NCI-H128 (cell line): Measurements from ENCODE around the gene CACYBP.
A peak's percentile ranks its signal among the peaks of the same experiment; 100 is the strongest.

Experiments
- DNase-seq: peaks from one replicate; lab custom pipeline; 2025; ENCODE audit not compliant: unreplicated experiment; lab: John Stamatoyannopoulos, UW

The CACYBP gene

DNA sequence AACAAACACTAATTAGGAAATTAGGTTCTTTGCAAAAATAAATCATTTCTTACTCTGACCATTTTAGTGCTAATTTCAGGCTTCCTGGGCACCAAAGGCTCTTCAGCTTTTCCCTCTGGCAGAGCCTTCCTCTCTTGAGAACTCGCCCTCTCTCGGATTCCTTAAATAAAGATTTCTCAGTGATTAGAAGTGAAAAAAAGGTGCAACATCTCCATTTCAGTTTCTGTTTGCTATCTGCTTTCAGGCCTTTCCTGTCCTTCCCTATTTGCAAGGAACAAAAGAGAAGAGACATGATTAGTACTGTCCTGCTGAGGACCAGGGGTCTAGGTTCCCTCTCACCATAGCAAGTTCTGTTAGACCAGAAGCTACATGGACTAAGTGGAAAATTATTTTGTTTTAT lies 27.8 kb upstream of the CACYBP start:
- DNase-seq = no peak

DNA sequence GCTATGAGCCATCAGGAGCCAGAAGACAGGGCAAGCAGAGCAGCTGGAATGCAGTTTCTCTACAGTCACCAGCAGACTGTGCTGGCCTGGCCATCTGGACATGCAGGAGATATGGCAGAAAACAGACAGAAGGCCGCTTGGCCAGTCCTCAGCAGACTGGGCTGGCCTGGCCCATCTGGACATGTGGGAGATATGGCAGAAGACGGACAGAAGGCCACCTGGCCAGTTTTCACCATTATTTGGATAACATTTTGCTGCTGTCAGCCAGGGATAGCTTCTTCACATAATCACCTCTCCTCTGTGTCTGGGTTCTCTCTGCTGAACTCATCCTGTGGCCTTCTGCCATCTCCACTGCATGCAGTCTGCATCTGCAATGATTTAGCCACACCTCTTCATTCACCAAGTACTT lies 25.0 kb upstream of the CACYBP start:
- no peak for DNase-seq

DNA sequence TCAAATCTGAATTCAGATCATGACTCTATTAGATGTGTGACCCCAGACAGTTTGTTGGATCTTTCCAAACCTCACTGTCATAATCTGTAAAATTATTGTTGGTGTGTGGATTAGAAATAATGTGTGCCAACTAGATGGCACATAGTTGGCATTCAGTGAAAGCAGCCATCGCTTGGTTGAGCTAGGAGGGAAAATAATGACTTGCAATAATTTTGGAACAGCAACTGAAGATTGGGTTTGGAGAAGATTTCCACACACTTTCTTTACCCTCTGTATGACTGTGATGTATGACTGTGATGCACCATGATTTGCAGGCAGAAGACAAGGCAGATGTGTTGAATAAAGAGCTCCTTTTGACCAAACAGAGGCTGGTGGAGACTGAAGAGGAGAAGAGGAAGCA lies 24.0 kb upstream of the CACYBP start:
- DNase-seq = no peak

DNA sequence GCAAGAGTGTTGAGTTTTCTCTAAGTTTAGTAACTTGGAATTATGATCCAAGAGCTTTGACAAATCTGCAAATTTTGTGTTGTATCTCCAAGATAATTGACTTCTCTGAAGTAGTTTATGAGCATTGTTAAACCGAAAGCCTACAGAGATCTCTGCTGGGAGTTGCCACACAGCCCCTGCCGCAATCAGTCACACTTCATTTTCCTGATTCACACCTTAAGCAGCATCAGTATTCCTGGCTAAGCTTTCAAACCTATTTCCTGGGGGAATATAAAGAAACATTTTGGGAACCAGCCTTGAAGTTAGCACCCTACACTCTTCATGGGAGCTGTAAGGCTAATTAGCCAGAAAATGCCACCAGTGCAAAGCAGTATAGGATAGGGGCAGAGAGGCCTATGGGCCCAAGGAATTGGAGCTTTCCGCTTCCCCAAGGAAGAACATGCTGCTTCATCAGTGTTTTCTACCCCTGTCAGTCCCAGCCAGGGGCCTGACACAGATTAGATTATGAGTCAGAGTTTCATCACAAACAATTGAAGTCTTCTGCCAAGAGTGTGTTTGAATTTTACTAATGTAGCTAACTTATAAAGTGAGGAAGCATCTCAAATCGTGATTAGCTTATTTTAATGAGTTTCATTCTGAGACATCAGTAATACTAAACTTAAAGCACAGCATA lies 23.2 kb upstream of the CACYBP start:
- DNase-seq = no peak

DNA sequence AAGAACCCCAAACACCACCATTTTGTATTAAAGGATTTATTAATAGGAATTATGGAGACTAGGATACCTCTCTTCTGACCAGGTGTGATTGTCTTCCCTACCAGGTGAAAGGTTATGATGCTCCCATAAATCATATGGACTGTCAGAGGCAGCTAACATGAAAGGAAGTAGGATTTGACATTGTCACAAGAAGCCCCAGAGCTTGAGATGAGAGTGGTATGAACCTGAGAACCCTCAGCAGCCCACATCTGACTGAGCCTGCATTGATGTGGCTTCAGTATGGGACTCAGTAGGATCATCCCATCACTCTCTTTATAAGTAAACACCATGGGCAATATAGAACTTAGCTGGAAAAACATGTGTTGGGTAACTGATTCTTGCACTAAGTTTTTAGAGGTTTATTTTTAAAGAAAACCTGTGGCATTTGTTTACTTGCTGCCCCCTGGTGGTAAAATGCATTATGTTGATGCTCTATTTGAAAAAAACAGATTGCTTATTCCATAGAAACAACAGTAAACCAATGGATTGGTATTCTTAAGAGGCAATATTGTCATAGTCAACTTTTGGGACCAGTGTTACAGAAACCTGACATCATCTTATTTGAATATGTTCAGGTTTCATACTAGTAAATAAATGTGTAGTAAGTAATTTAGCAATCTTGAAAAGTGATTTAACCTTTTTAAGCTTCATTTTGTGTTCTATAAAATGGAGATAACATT lies 16.6 kb upstream of the CACYBP start:
- DNase-seq = no peak

DNA sequence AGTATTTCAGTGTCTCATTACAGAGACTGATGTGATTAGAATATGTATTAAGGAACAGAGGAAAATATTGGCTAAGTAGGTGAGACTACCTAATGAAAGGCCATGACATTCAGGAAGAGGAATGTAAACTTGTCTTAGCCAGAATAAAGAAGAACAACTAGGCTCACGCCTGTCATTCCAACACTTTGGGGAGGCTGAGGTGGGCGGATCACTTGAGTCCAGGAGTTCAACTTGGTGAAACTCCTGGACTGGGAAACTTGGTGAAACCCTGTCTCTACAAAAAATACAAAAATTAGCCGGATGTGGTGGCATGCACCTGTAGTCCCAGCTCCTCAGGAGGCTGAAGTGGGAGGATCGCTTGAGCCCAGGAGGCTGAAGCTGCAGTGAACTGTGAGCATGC lies 14.8 kb upstream of the CACYBP start:
- DNase-seq = no peak

DNA sequence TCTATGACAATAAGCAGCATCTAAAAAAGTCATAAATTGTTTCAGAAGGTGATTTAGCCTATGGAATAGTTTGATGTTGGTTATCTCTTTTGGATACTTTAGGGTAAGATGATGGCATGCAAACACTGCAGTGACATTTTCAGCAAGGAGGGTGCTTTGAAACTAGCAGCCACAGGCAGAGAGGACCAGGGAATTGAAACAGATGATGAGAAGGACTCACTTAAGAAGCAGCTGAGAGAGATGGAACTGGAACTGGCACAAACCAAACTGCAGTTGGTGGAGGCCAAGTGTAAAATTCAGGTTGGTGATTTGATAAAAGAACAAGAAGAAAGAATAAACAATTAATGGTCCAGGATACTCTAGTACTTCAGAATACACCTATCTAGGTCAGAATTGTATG lies 11.2 kb upstream of the CACYBP start:
- DNase-seq = no peak

DNA sequence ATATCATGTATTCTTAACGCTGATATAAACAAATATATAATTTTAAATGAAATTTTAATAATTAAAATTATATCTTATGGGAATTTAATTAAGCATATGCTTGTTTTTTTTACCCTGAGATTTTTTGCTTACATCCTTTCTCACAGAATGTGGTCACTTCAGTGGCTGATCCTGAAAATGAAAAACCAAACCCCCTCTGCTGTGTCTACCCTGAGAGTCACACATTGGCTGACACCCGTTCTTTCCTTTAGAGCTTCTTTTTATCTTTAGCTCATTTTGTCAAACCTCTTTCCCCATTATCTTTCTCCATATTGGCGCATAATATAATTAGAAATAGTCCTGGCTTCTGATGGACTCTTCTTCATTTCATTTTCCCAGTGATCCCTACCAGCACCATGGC lies 10.8 kb upstream of the CACYBP start:
- no peak for DNase-seq

DNA sequence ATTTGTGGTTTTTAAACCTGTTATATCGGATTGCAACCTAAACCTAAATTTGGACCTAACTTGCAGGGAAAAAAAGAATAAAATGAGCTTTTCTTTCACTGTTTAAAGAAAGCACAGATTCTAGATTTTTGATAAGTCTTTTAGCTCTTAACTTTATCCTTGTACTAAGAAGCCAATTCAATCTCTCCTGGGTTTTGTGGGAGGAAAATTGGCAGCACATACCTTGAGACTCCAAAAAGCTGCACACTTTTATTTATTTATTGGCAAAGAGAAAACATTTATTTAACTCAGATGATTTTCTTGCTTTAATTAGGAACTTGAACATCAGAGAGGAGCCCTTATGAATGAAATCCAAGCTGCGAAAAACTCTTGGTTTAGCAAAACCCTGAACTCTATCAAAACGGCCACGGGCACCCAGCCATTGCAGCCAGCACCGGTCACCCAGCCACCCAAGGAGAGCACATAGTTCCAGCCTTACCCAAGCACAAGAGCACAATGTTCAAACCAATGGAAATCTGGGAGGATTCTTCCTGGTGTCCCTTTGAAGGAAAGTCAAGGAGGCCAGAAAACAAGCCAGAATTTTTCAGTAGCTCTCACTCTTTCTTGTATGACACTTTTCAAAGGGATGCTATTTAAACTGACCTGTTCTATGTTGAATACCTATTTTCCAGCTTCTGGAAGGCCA lies 10.1 kb upstream of the CACYBP start:
- DNase-seq = no peak

DNA sequence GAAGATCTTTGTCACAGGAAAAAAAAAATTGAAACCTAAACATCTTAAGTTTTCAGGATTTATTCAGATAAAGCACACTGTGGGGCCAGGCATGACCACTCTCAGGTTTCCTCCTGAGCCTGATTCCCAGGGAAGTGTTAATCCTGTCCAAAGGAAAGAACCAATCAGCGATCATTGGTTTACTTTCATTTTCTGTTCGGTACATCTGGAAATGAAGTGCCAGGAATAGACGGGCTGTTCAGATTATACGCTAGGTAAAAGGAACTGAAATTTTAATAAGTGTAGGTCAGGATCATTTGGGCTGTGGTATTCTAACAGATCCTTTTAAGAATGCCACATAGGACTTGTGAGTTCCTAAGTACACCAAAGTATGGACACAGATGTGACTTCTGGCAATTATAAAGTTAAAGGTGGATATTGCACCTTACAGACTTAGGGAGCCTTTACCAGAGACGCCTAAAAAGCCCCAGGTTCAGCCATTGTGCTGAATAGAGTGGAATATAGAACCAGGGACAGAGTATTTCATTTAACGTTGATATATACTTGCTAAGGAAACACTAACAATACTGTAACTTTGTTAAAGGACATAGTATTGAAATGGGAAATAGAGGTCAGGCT lies 9.3 kb upstream of the CACYBP start:
- DNase-seq = no peak

DNA sequence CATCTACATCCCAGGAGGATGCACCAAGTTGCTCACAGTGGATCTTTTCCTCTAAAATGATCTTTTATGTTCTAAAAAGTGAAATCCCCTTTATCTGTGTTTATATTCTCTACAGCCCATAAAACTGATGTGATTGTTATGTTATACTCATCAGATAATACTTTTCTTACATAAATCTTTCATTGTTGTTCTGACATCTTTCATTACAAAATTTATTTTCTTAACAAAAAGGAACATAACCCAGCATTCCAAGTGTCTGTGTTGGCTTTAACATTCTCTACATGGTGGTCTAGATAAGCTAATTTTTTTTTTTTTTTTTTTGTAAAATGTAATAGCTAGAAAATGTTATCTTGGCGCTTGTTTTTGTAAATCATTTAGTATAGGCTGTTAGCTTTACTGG lies 8.3 kb upstream of the CACYBP start:
- no peak for DNase-seq

DNA sequence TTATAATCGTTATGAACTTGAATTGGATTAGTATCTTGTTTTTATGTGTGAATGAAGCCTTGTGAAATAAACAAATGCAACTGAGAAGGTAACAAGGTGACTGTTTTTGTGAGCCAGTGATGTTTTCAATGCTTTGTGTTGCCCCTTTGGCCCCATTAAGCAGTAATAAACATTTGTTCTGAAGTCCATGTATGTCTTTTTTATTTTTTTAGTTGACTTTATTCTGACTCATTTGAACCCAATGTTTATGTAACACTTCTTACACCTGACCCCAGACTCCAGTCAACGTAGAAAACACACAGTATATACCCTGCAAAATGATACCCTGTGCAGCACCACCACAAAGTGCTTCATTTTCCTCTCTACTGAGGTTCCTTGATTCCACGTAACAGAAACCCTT lies 4.6 kb upstream of the CACYBP start:
- DNase-seq = no peak

DNA sequence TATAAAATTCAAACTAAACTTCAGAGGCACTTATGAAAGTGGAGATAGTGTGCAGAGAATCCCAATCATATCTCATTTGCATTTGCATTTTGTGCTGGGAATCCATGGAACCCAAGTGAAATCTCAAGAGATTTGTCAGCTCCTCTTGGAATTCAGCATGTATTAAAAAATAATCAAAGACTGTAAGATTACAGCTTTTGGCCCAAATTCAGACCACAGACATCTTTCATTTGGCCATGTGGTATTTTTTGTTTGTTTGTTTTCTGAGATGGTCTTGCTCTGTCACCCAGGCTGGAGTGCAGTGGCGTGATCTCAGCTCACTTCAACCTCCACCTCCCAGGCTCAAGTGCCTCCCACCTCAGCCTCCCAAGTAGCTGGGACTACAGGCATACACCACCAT lies 3.8 kb upstream of the CACYBP start:
- DNase-seq = no peak

DNA sequence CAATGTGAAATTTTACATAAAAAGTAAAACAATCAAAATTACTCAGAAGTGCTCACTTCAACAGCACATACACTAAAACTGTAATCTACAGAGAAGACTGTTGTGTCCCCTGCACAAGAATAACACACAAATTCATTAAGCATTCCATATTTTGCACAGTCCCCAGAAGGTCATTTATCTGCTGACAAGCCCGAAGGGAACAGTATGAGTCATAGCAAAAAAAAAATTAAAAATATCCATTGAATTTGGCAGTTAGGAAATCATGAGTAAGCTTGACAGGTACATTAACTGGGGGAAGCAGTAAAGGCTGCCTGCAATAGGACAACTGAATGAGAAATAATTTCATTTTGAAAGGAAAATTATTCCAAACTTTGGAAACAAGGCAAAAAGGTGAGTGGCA lies 3.3 kb upstream of the CACYBP start:
- DNase-seq = no peak

DNA sequence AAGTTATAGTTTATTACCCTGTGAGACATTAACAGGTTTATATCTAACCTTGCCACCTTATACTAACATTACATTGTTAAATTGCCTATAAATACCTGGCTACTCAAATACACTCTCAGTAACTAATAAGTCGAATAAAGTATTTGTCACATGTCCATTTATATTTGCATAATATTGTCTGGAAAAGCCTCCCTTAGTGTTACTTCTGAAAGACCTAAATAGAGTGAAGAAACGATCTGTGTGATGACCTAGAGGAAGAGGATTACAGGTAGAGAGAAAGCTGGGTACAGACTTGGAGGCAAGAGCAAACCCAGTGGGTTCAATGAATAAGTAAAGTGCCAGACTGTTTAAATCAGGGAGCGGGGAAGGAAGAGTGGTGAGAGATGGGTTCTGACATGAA lies 2.7 kb upstream of the CACYBP start:
- DNase-seq = no peak

DNA sequence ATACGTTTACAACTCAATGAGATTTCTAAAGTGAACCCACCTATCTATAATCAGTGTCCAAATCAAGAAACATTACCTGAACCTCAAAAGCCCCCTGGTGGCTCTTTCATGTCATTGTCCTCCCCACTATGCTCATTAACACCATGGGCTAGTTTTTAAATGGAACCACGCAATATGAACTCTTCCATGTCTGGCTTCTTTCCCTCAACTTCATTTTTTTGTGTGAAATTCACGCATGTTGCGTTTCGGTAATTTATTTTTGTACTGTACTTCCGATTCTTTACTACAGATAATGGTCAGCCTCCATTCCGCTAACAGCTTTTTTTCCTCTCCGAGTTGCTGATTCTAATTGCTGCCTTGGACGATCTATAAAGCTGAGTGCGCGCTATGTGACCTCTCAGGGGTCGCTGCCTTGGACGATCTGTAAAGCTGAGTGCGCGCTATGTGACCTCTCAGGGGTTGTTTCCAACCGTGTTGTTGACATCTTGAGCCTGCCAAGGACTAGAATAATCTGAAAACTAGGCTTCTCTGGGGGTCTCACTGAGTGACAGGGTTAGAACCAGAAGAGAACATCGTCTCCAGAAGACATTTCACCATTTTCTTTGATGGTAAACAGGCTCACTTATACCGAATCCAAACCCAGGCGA lies 1.1 kb upstream of the CACYBP start:
- DNase-seq = peak; percentile 62

DNA sequence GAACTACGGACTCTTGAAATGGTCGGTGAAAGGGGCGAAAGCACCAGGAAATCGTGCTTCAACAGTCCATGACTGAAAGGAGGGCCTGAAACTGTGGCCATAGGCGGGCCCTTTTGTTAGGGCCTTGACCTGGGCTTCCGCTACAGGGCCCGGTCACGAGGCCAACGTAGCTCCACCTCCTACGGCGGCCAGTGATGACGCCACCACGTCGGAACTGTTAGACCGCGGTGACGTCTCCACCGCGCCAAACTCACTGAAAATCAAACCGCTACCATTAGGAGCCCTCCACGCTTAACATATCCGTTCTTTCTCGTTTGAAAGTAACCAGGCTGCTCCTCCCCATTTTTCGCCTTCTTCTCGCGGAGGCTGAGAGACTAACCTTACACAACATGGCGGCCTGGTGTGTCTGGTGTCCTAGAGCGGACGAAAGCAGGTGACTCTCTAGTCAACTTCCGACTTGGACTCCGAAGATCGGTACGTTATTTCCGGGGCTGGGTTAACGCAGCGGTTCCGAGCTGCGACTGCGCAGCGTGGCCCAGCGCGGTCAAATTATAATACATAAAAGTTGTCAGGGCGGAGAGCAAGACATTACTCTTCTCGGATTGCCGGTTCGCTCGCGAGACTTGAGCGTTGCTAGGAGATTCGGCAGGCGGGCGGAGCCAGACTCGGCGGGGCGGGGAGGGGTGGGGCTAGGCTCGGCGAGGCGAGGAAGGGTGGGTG lies 371 bp upstream of the CACYBP start:
- DNase-seq = peak; percentile 99

DNA sequence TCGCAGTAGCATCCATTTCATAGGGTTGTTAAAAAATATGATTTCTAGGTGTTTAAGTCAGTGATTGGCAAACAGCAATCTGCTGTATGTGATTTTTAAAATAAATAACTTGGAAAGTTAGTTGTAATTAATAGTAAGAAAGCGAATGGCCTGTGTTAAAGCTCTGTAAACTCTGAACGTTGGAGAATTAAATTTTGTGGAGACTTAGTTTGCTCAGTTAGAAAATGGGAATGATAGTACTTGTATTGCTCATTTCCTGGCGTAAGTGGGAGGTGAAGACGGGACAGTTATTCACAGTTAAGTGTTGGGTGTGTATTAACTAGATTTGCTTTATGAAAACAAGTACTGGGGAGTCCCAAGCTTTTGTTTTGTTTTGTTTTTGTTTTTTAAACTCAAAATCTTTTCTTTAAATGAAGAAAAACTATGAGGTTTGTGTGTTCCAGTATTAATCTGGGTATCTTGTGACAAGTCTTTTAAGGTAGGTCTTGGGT lies 995 bp downstream of the CACYBP start:
- no peak for DNase-seq

DNA sequence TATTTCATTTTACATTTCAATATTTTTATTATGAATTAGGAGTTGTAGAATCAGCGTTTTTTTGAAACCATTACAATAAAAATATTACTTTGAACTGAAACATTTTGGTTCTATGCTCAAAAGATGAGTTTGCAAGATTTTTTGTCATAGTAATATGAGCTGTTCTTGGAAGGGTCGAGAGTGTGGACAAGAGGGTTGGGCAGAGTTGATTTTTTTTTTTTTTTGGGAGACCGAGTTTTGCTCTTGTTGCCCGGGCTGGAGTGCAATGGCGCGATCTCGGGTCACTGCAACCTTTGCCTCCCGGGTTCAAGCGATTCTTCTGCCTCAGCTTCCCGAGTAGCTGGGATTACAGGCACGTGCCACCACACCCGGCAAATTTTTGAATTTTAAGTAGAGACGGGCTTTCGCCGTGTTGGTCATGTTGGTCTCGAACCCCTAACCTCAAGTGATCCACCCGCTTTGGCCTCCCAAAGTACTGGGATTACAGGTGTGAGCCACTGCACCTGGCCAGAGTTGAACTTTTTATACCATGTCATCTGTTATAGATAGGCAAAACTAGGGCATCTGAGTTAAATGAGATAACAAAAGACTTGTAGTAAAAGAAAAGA lies 3.3 kb downstream of the CACYBP start:
- no peak for DNase-seq

DNA sequence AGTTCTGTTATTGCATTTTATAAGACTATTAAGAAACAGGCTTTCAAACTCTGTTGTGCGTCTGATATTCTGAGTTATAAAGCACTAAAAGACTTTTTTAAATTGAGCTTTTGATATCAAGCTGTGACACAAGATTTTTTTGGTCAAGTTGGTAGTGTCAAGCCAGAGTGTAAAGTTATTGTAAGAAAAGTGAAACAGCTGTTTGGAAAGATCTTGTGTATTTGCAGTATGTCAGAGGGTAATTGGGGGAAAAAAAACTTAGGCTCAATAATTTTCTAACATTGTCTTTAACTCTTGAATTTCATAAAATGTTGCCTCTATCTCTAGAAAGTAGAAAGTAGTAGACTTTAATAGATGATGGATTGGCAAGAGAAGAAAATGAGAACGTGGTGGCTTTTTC lies 3.8 kb downstream of the CACYBP start:
- no peak for DNase-seq
